ENCODE data around the gene ITSN2. TPM values are rescaled to one million over a fixed set of nuclear protein-coding genes. Genes with fewer than 3 reads are reported as not detected.
"Not testable (repeated sequence)": the region's sequence is repeated elsewhere in the genome, so short reads cannot be mapped to it uniquely, and the experiment has no call there.

The ITSN2 gene
- 100 to 1,000 TPM in 1 of 9 donors, 10 to 100 TPM in 8; 35.1 to 108 (median 59.8) TPM for total RNA-seq
- 10 to 100 TPM; 39.2 to 63.2 (median 39.3) TPM for polyA plus RNA-seq
- long read RNA-seq, donor 1 = 0 reads
- long read RNA-seq, donor 2 = 0 reads
- long read RNA-seq, donor 3 = 0 reads
- long read RNA-seq, donor 4, partial matches to known transcripts = 62 of 77 reads
- long read RNA-seq, donor 4, other reads (novel, unspliced or antisense) = 15 of 77 reads
- long read RNA-seq, donor 5, partial matches to known transcripts = 4 of 15 reads
- long read RNA-seq, donor 5, other reads (novel, unspliced or antisense) = 11 of 15 reads
- long read RNA-seq, donor 6, partial matches to known transcripts = 18 of 20 reads
- long read RNA-seq, donor 6, other reads (novel, unspliced or antisense) = 2 of 20 reads
- long read RNA-seq, donor 7 = 0 reads
- long read RNA-seq, donor 8 = 0 reads
- long read RNA-seq, donor 9, partial matches to known transcripts = 0 of 1 reads
- long read RNA-seq, donor 9, other reads (novel, unspliced or antisense) = 0 of 1 reads
- long read RNA-seq, donor 10 = 0 reads

DNA sequence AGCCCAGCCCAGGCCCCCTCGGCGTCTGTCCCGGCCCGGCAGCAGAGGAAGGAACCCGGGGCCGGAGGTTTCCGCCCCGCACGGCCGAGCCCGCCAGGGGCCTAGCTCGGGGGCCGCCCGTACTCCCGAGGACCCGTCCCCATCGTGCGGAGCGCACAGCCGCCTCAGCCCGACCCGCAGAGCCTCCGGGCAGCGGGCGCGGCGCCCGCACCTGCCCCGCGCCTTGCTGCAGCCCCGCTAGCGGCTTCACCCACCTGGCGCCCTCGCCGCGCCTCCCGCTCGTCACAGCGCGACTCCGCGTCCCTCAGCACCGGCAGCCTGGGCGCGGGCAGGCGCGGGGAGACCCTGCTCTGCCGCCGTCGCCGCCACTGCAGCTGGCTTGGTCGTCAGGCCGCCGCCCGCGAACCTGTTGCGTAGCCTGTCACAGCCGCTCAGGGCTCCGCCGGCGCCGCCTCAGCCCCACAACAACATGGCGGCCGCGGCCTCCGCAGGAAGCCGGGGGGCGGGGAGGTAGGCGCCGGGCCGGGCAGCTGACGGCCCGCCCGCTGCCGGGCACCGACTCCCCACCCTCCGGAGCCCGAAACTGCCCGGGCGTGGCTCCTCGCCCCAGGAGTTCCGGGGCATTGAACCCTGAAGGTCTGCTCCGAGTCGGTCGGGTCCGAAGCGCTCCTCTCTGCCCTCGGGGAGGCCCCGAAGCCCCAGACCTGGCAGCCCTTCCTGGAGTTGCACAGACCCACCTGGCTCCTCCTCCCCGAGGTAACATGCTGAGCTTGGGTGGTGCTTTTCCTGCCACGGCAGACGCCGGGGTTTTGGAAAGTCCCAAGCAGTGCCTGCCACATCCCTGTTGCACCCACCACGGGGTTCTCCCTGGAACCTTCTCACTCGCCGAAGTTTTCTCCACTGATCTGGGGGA lies at the start of gene ITSN2:
ITSN2 (minus strand) TSS at position 487 of the 913 bp plus-strand sequence. CDS start 32,454 bp downstream, outside the sequence.
- intact Hi-C loops (cut with DNase I) = no loop called here
- H3K4me1 ChIP-seq (replicated peaks in 1 of 2) = peaks cover 4 to 24% of the 10 kb centered on the region in 2 donors
- no peaks in the 10 kb centered on the region for H3K9me3 ChIP-seq (replicated peaks in 1 of 3)
- TF ChIP-seq CTCF (IDR thresholded peaks at IDR 0.05) (no peak), POLR2A (IDR thresholded peaks at IDR 0.05) (peak; percentile 64 to 80)
- H3K27ac ChIP-seq = peak within 1 kb of the TSS; percentile 95 to 98 (median 97)
- H3K27me3 ChIP-seq = no peaks in the 10 kb centered on the region
- peak within 1 kb of the TSS; percentile 69 to 99 (median 89) for H3K4me3 ChIP-seq
- no peaks in the 10 kb centered on the region for H3K36me3 ChIP-seq (replicated peaks in 1 of 2)
- 1 to 4% (median 1%) methylated on average over 19 to 96 of the region's 96 CpGs; no CpG with 5 or more reads in 1 of the 4 donors for WGBS, 4 donors
- DNase-seq = peak; percentile 82 to 88 (median 85)

DNA sequence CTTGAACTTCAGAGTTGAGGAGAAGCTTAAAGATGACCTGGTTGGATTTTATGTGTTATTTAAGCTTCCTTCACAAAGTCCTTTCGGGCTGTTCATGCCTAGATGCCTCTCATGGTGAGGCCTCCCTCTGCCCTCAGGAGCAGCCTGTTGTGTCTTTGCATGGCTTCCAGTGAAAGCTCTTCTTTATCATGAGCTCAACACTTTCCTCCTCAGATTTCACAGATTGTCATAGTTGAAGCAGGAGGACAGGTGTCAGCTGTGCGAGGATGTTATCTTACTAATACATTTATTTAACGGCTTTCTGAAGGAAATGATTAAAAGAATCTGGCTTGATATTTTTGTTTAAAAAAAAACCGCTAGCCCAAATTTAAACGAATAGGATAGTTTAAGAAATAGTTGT lies 48.8 kb upstream of the ITSN2 start:
- intact Hi-C loops (cut with DNase I) = loop anchor here in 1 of 2 donors (10.0 kb wide), 1 partner anchor 726 kb away; no protein-coding TSS in a partner anchor
- Histone ChIP-seq H3K4me3 (no peak overlapping the region), H3K4me1 (replicated peaks in 1 of 2) (no peaks in the 10 kb centered on the region), H3K27me3 (no peaks in the 10 kb centered on the region), H3K9me3 (replicated peaks in 1 of 3) (no peaks in the 10 kb centered on the region), H3K27ac (no peak overlapping the region), H3K36me3 (replicated peaks in 1 of 2) (no peaks in the 10 kb centered on the region)
- no peak for TF ChIP-seq POLR2A (IDR thresholded peaks at IDR 0.05)
- 60 to 70% (median 68%) methylated on average over 5 of the region's 5 CpGs for WGBS, 4 donors
- no peak for DNase-seq

- H3K27me3 ChIP-seq; DNase-seq; H3K4me1 ChIP-seq (replicated peaks in 1 of 2); H3K27ac ChIP-seq; H3K4me3 ChIP-seq; H3K9me3 ChIP-seq (replicated peaks in 1 of 3); H3K36me3 ChIP-seq (replicated peaks in 1 of 2): not testable (repeated sequence)
- 63 to 78% (median 72%) methylated on average over 8 of the region's 8 CpGs for WGBS, 4 donors
- intact Hi-C loops (cut with DNase I) = loop anchor here in 1 of 2 donors (10.0 kb wide), 1 partner anchor 726 kb away; no protein-coding TSS in a partner anchor
Measured at GRCh38 chr2:24408704-24409103, 48.4 kb upstream of the ITSN2 start.

DNA sequence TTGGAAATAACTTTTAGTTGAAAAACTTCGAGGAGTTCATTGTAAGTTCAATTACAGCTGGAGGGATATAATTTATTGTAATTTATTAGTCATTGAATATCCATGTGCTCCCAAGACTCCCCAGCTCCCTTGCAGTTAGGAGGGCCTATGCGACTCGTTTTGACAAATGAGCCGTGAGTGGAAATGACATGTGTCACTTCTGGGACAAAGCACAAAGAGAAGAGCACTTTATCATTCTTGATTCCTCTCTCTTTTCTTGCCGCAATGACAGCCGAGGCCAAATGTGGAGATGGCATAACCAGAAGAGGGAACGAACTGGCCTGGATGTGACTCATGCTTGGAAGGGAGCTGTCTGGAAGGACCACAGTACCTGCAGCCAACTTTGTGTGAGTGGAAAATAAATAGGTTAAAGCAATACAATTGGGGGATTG lies 44.2 kb upstream of the ITSN2 start:
- Histone ChIP-seq H3K27me3 (no peaks in the 10 kb centered on the region), H3K36me3 (replicated peaks in 1 of 2) (no peaks in the 10 kb centered on the region), H3K27ac (no peak overlapping the region), H3K4me3 (no peak overlapping the region), H3K4me1 (replicated peaks in 1 of 2) (peaks cover 0 to 4% of the 10 kb centered on the region in 2 donors), H3K9me3 (replicated peaks in 1 of 3) (no peaks in the 10 kb centered on the region)
- TF ChIP-seq CTCF (IDR thresholded peaks at IDR 0.05) = no peak
- TF ChIP-seq POLR2A (IDR thresholded peaks at IDR 0.05) = no peak
- DNase-seq = peak; percentile 59 to 84 (median 81)
- intact Hi-C loops (cut with DNase I) = loop anchor here in 1 of 2 donors (10.0 kb wide), 1 partner anchor 730 kb away; no protein-coding TSS in a partner anchor
- WGBS, 4 donors = 33 to 58% (median 34%) methylated on average over 7 of the region's 7 CpGs
